ENCODE data around the gene TNRC6C.

The TNRC6C gene

GRCh38 chr17:77916703-77917481, 41.6 kb upstream of the TNRC6C start:
- Histone ChIP-seq H3K9me2 (replicated peaks; ENCODE audit: insufficient read depth, low read length) (no peaks in the 10 kb centered on the region), H3K27me3 (ENCODE audit: low read length) (no peaks in the 10 kb centered on the region), H3F3A (ENCODE audit: insufficient read depth) (no peaks in the 10 kb centered on the region), H3K9ac (ENCODE audit: low read length) (no peak overlapping the region), H3K9me3 (ENCODE audit: insufficient read depth, low read length) (no peaks in the 10 kb centered on the region), H3K4me3 (ENCODE audit: insufficient read depth, low read length, poor library complexity, severe bottlenecking) (no peak overlapping the region), H3K27ac (ENCODE audit: low read depth, low read length) (no peak overlapping the region), H3K79me2 (ENCODE audit: insufficient read depth, low read length) (no peaks in the 10 kb centered on the region), H3K4me2 (ENCODE audit: low read depth, low read length, poor library complexity, severe bottlenecking) (no peak overlapping the region), H4K20me1 (ENCODE audit: low read depth, low read length) (no peaks in the 10 kb centered on the region), H3K36me3 (ENCODE audit: low read length) (no peaks in the 10 kb centered on the region), H2AFZ (ENCODE audit: low read depth, low read length, severe bottlenecking) (no peak overlapping the region)
- TF ChIP-seq EZH2phosphoT487 (conservative IDR thresholded peaks at IDR 0.05; ENCODE audit: low read length) (no peak), CTCF (IDR thresholded peaks at IDR 0.05; ENCODE audit: insufficient read depth, low read length, poor library complexity, severe bottlenecking) (no peak)

- H2AFZ ChIP-seq (ENCODE audit: low read depth, low read length, severe bottlenecking) = no peak overlapping the region
- H3K27me3 ChIP-seq (ENCODE audit: low read length) = no peaks in the 10 kb centered on the region
- no peak overlapping the region for H3K9ac ChIP-seq (ENCODE audit: low read length)
- H4K20me1 ChIP-seq (ENCODE audit: low read depth, low read length) = no peaks in the 10 kb centered on the region
- H3K4me2 ChIP-seq (ENCODE audit: low read depth, low read length, poor library complexity, severe bottlenecking) = no peak overlapping the region
- H3K36me3 ChIP-seq (ENCODE audit: low read length) = no peaks in the 10 kb centered on the region
- TF ChIP-seq EZH2phosphoT487 (conservative IDR thresholded peaks at IDR 0.05; ENCODE audit: low read length) (no peak), CTCF (IDR thresholded peaks at IDR 0.05; ENCODE audit: insufficient read depth, low read length, poor library complexity, severe bottlenecking) (no peak)
- no peak overlapping the region for H3K4me3 ChIP-seq (ENCODE audit: insufficient read depth, low read length, poor library complexity, severe bottlenecking)
- H3F3A ChIP-seq (ENCODE audit: insufficient read depth) = no peaks in the 10 kb centered on the region
- no peaks in the 10 kb centered on the region for H3K9me3 ChIP-seq (ENCODE audit: insufficient read depth, low read length)
- no peaks in the 10 kb centered on the region for H3K79me2 ChIP-seq (ENCODE audit: insufficient read depth, low read length)
- H3K27ac ChIP-seq (ENCODE audit: low read depth, low read length) = no peak overlapping the region
- no peaks in the 10 kb centered on the region for H3K9me2 ChIP-seq (replicated peaks; ENCODE audit: insufficient read depth, low read length)
These were observed 39.2 kb upstream of the TNRC6C start for GRCh38 chr17:77919276-77919675.

- no peak overlapping the region for H3K27ac ChIP-seq (ENCODE audit: low read depth, low read length)
- H3K36me3 ChIP-seq (ENCODE audit: low read length) = no peaks in the 10 kb centered on the region
- H3K9me3 ChIP-seq (ENCODE audit: insufficient read depth, low read length) = no peaks in the 10 kb centered on the region
- H3K27me3 ChIP-seq (ENCODE audit: low read length) = no peaks in the 10 kb centered on the region
- no peak overlapping the region for H3K4me2 ChIP-seq (ENCODE audit: low read depth, low read length, poor library complexity, severe bottlenecking)
- H3F3A ChIP-seq (ENCODE audit: insufficient read depth) = no peaks in the 10 kb centered on the region
- H3K9ac ChIP-seq (ENCODE audit: low read length) = no peak overlapping the region
- H3K9me2 ChIP-seq (replicated peaks; ENCODE audit: insufficient read depth, low read length) = no peaks in the 10 kb centered on the region
- H3K4me3 ChIP-seq (ENCODE audit: insufficient read depth, low read length, poor library complexity, severe bottlenecking) = no peak overlapping the region
- no peak overlapping the region for H2AFZ ChIP-seq (ENCODE audit: low read depth, low read length, severe bottlenecking)
- H3K79me2 ChIP-seq (ENCODE audit: insufficient read depth, low read length) = no peaks in the 10 kb centered on the region
- TF ChIP-seq CTCF (IDR thresholded peaks at IDR 0.05; ENCODE audit: insufficient read depth, low read length, poor library complexity, severe bottlenecking) (no peak), EZH2phosphoT487 (conservative IDR thresholded peaks at IDR 0.05; ENCODE audit: low read length) (no peak)
- no peaks in the 10 kb centered on the region for H4K20me1 ChIP-seq (ENCODE audit: low read depth, low read length)
These were observed 35.4 kb upstream of the TNRC6C start for GRCh38 chr17:77923135-77923534.

Measured in SU-DHL-6 (cell line).